Measurements from ENCODE around the gene ZNF550. TPM values are rescaled to one million over a fixed set of nuclear protein-coding genes. Genes with fewer than 3 reads are reported as not detected.
"Not testable (repeated sequence)": the region's sequence is repeated elsewhere in the genome, so short reads cannot be mapped to it uniquely, and the experiment has no call there.

ZNF550 gene
- total RNA-seq, 2 experiments from 2014 or later: 5.6 to 6.6 TPM

GRCh38 chr19:57566396-57567265 lies 7.0 kb upstream of the ZNF550 start:
- CTCF ChIA-PET: no interaction called here
- POLR2A ChIA-PET: no interaction called here
- H3K9me3 Mint-ChIP-seq: peaks cover 92% of the 10 kb centered on the region

GRCh38 chr19:57563547-57563946 lies 3.9 kb upstream of the ZNF550 start:
- Mint-ChIP-seq H3K27me3 (peaks cover 4% of the 10 kb centered on the region), H3K4me1 (ENCODE audit: low read depth) (peaks cover 18% of the 10 kb centered on the region), H3K36me3 (peaks cover 41% of the 10 kb centered on the region), H3K4me3 (no peak overlapping the region), H3K27ac (no peak overlapping the region), H3K9me3 (peaks cover 78% of the 10 kb centered on the region)
- ChIA-PET POLR2A (no interaction called here), CTCF (no interaction called here)
- intact Hi-C loops (cut with micrococcal nuclease): no loop called here
- no peak for DNase-seq

More at GRCh38 chr19:57566396-57567265, 7.0 kb upstream of the ZNF550 start:
- Mint-ChIP-seq H3K4me3 (no peak overlapping the region), H3K27ac (no peak overlapping the region), H3K36me3 (peaks cover 35% of the 10 kb centered on the region), H3K4me1 (ENCODE audit: low read depth) (no peaks in the 10 kb centered on the region), H3K27me3 (peaks cover 3% of the 10 kb centered on the region)
- DNase-seq: no peak
- intact Hi-C loops (cut with micrococcal nuclease): no loop called here

- CTCF ChIA-PET: no interaction called here
- intact Hi-C loops (cut with micrococcal nuclease): no loop called here
- Mint-ChIP-seq H3K4me3 (peak overlapping the region; percentile 90), H3K36me3 (peaks cover 47% of the 10 kb centered on the region), H3K27me3 (peaks cover 4% of the 10 kb centered on the region), H3K27ac (peak overlapping the region; percentile 82), H3K4me1 (ENCODE audit: low read depth) (peaks cover 28% of the 10 kb centered on the region), H3K9me3 (peaks cover 56% of the 10 kb centered on the region)
- no peak for DNase-seq
- POLR2A ChIA-PET: no interaction called here
Measured at GRCh38 chr19:57560049-57560491, 407 bp upstream of the ZNF550 start.

- intact Hi-C loops (cut with micrococcal nuclease): loop anchor here (2.0 kb wide), 1 partner anchor 20 kb away; the partner anchor contains the start of gene ZNF416
- H3K4me1 Mint-ChIP-seq (ENCODE audit: low read depth): peaks cover 28% of the 10 kb centered on the region
- ChIA-PET CTCF (no interaction called here), POLR2A (no interaction called here)
- peak; percentile 23 for DNase-seq
- peaks cover 53% of the 10 kb centered on the region for H3K9me3 Mint-ChIP-seq
- H3K4me3 Mint-ChIP-seq: peak overlapping the region; percentile 90
- peak overlapping the region; percentile 77 for H3K27ac Mint-ChIP-seq
- peaks cover 4% of the 10 kb centered on the region for H3K27me3 Mint-ChIP-seq
- H3K36me3 Mint-ChIP-seq: peaks cover 52% of the 10 kb centered on the region
Measured at GRCh38 chr19:57559008-57559403, 657 bp downstream of the ZNF550 start.

- H3K27ac Mint-ChIP-seq: no peak overlapping the region
- peaks cover 55% of the 10 kb centered on the region for H3K36me3 Mint-ChIP-seq
- H3K4me1 Mint-ChIP-seq (ENCODE audit: low read depth): peaks cover 28% of the 10 kb centered on the region
- POLR2A ChIA-PET: no interaction called here
- intact Hi-C loops (cut with micrococcal nuclease): loop anchor here (2.0 kb wide), 1 partner anchor 20 kb away; the partner anchor contains the start of gene ZNF416
- CTCF ChIA-PET: no interaction called here
- H3K9me3 Mint-ChIP-seq: peaks cover 52% of the 10 kb centered on the region
- peak overlapping the region; percentile 90 for H3K4me3 Mint-ChIP-seq
- H3K27me3 Mint-ChIP-seq: peaks cover 4% of the 10 kb centered on the region
- DNase-seq: no peak
Measured at GRCh38 chr19:57558525-57558924, 1.1 kb downstream of the ZNF550 start.

GRCh38 chr19:57557659-57558058 lies 2.0 kb downstream of the ZNF550 start:
- no peak for DNase-seq
- Mint-ChIP-seq H3K27ac (no peak overlapping the region), H3K9me3 (peaks cover 49% of the 10 kb centered on the region), H3K36me3 (peaks cover 62% of the 10 kb centered on the region), H3K4me1 (ENCODE audit: low read depth) (peaks cover 28% of the 10 kb centered on the region), H3K4me3 (no peak overlapping the region), H3K27me3 (peaks cover 4% of the 10 kb centered on the region)
- intact Hi-C loops (cut with micrococcal nuclease): loop anchor here (2.0 kb wide), 1 partner anchor 21 kb away; the partner anchor contains the start of gene ZNF416
- ChIA-PET POLR2A (no interaction called here), CTCF (no interaction called here)

GRCh38 chr19:57552432-57552831 lies 7.2 kb downstream of the ZNF550 start:
- Mint-ChIP-seq H3K9me3 (peaks cover 77% of the 10 kb centered on the region), H3K4me3 (no peak overlapping the region), H3K27ac (no peak overlapping the region), H3K4me1 (ENCODE audit: low read depth) (no peaks in the 10 kb centered on the region), H3K36me3 (peaks cover 96% of the 10 kb centered on the region), H3K27me3 (no peaks in the 10 kb centered on the region)
- ChIA-PET POLR2A (no interaction called here), CTCF (no interaction called here)
- intact Hi-C loops (cut with micrococcal nuclease): no loop called here
- no peak for DNase-seq

- H3K27me3 Mint-ChIP-seq: no peaks in the 10 kb centered on the region
- ChIA-PET CTCF (no interaction called here), POLR2A (no interaction called here)
- H3K9me3 Mint-ChIP-seq: peaks cover 91% of the 10 kb centered on the region
- intact Hi-C loops (cut with micrococcal nuclease): no loop called here
- peaks cover 94% of the 10 kb centered on the region for H3K36me3 Mint-ChIP-seq
- DNase-seq: no peak
- H3K27ac Mint-ChIP-seq: no peak overlapping the region
- H3K4me1 Mint-ChIP-seq (ENCODE audit: low read depth): no peaks in the 10 kb centered on the region
- H3K4me3 Mint-ChIP-seq: no peak overlapping the region
Measured at GRCh38 chr19:57546513-57546912, 13.2 kb downstream of the ZNF550 start.

- H3K4me3 Mint-ChIP-seq: no peak overlapping the region
- intact Hi-C loops (cut with micrococcal nuclease): no loop called here
- POLR2A ChIA-PET: no interaction called here
- peaks cover 94% of the 10 kb centered on the region for H3K36me3 Mint-ChIP-seq
- no peaks in the 10 kb centered on the region for H3K4me1 Mint-ChIP-seq (ENCODE audit: low read depth)
- peaks cover 93% of the 10 kb centered on the region for H3K9me3 Mint-ChIP-seq
- no peak for DNase-seq
- CTCF ChIA-PET: no interaction called here
- no peak overlapping the region for H3K27ac Mint-ChIP-seq
- no peaks in the 10 kb centered on the region for H3K27me3 Mint-ChIP-seq
Measured at GRCh38 chr19:57537953-57538547, 21.6 kb downstream of the ZNF550 start.

- Mint-ChIP-seq H3K9me3 (peaks cover 57% of the 10 kb centered on the region), H3K36me3 (peaks cover 44% of the 10 kb centered on the region), H3K27me3 (no peaks in the 10 kb centered on the region), H3K27ac (peak within 1 kb of the TSS; percentile 54), H3K4me1 (ENCODE audit: low read depth) (peaks cover 18% of the 10 kb centered on the region), H3K4me3 (peak within 1 kb of the TSS; percentile 85)
- peak; percentile 94 for DNase-seq
- intact Hi-C loops (cut with micrococcal nuclease): loop anchor here (1.0 kb wide), 6 partner anchors 10 to 656 kb away; partner anchors contain the start of genes ZNF274, ZNF460, ZNF749 and ZNF773
- ChIA-PET POLR2A (no interaction called here), CTCF (no interaction called here)
Measured at GRCh38 chr19:57527136-57527881, 32.4 kb downstream of the ZNF550 start, which contains the start of gene ZNF549. ZNF549 (plus strand) TSS chr19:57527356; CDS start chr19:57527574, 218 bp downstream.

GRCh38 chr19:57518021-57518420 lies 41.6 kb downstream of the ZNF550 start:
- peaks cover 59% of the 10 kb centered on the region for H3K36me3 Mint-ChIP-seq
- DNase-seq; H3K27ac Mint-ChIP-seq; H3K27me3 Mint-ChIP-seq; H3K4me3 Mint-ChIP-seq; H3K4me1 Mint-ChIP-seq (ENCODE audit: low read depth); POLR2A ChIA-PET; intact Hi-C loops (cut with micrococcal nuclease); CTCF ChIA-PET: not testable (repeated sequence)
- peaks cover 72% of the 10 kb centered on the region for H3K9me3 Mint-ChIP-seq

- Mint-ChIP-seq H3K36me3 (peaks cover 71% of the 10 kb centered on the region), H3K4me1 (ENCODE audit: low read depth) (no peaks in the 10 kb centered on the region), H3K9me3 (peaks cover 76% of the 10 kb centered on the region), H3K27me3 (no peaks in the 10 kb centered on the region), H3K27ac (no peak overlapping the region), H3K4me3 (no peak overlapping the region)
- POLR2A ChIA-PET: no interaction called here
- DNase-seq: no peak
- intact Hi-C loops (cut with micrococcal nuclease): no loop called here
- CTCF ChIA-PET: no interaction called here
Measured at GRCh38 chr19:57515255-57515654, 44.4 kb downstream of the ZNF550 start.
